Globus pallidus (tissue), 1 donor: ENCODE data around the gene SHBG.
A peak's percentile ranks its signal among the peaks of the same experiment; 100 is the strongest.
"Not testable (repeated sequence)": the region's sequence is repeated elsewhere in the genome, so short reads cannot be mapped to it uniquely, and the experiment has no call there.

Experiments used
- DNase-seq: peaks from one replicate; pipeline ENCODE4 v3.0.0-alpha.2; 2015; ENCODE audit warnings: low spot score

The SHBG gene

GRCh38 chr17:7612294-7612640, 17.7 kb upstream of the SHBG start:
- no peak for DNase-seq

GRCh38 chr17:7613769-7614424, 16.0 kb upstream of the SHBG start:
- DNase-seq: no peak

GRCh38 chr17:7614425-7615264, 15.3 kb upstream of the SHBG start, which contains the start of gene FXR2:
FXR2 (minus strand) TSS chr17:7614897; CDS start chr17:7614532, 365 bp downstream.
- peak; percentile 100 for DNase-seq

GRCh38 chr17:7615265-7615747, 14.6 kb upstream of the SHBG start:
- no peak for DNase-seq

GRCh38 chr17:7618608-7619007, 11.3 kb upstream of the SHBG start:
- no peak for DNase-seq

GRCh38 chr17:7620835-7621234, 9.1 kb upstream of the SHBG start:
- no peak for DNase-seq

GRCh38 chr17:7623661-7624060, 6.3 kb upstream of the SHBG start:
- no peak for DNase-seq

GRCh38 chr17:7625749-7626148, 4.2 kb upstream of the SHBG start:
- not testable (repeated sequence) for DNase-seq

GRCh38 chr17:7626307-7626706, 3.6 kb upstream of the SHBG start:
- DNase-seq: peak; percentile 45

- DNase-seq: no peak
These were observed 3.0 kb upstream of the SHBG start for GRCh38 chr17:7626956-7627249.

GRCh38 chr17:7627250-7628121, 2.4 kb upstream of the SHBG start, which contains the start of gene SAT2:
SAT2 (minus strand) TSS chr17:7627821; CDS start chr17:7627635, 186 bp downstream.
- DNase-seq: peak; percentile 96

GRCh38 chr17:7631398-7632380, 1.8 kb downstream of the SHBG start:
- DNase-seq: no peak

- DNase-seq: no peak
These were observed 2.6 kb downstream of the SHBG start for GRCh38 chr17:7632492-7632894.

- DNase-seq: no peak
These were observed 3.2 kb downstream of the SHBG start for GRCh38 chr17:7633093-7633492.

GRCh38 chr17:7634384-7634783, 4.4 kb downstream of the SHBG start:
- DNase-seq: no peak

- no peak for DNase-seq
These were observed 6.2 kb downstream of the SHBG start for GRCh38 chr17:7636163-7636562.

- DNase-seq: no peak
These were observed 10.8 kb downstream of the SHBG start for GRCh38 chr17:7640783-7641182.

- not testable (repeated sequence) for DNase-seq
These were observed 11.7 kb downstream of the SHBG start for GRCh38 chr17:7641635-7642034.

- no peak for DNase-seq
These were observed 14.8 kb downstream of the SHBG start for GRCh38 chr17:7644775-7645174.

GRCh38 chr17:7646457-7646856, 16.5 kb downstream of the SHBG start:
- DNase-seq: no peak

GRCh38 chr17:7647018-7647417, 17.1 kb downstream of the SHBG start:
- DNase-seq: no peak
